Natural killer cell (primary cell): Measurements from ENCODE around the gene IQSEC1. TPM values are rescaled to one million over a fixed set of nuclear protein-coding genes. Genes with fewer than 3 reads are reported as not detected.
A peak's percentile ranks its signal among the peaks of the same experiment; 100 is the strongest.

ENCODE experiments used
- ATAC-seq, 3 donors: fragments of 150-1000 bp in 2 of 3; fragments of 200-7000 bp in 1 of 3; cut with Tn5 transposase; 1 replicate in 1 of 3; 2 replicates in 2 of 3; pipeline ENCODE4 v1.10.0; 2021; ENCODE audit warnings: mild to moderate bottlenecking in 2 of 3, moderate library complexity in 2 of 3
- DNase-seq, 2 donors: peaks; one replicate each; pipeline versions ENCODE4 v3.0.0 to v3.0.0-alpha.2; 2013 to 2021; ENCODE audit warnings: mixed read lengths in 1 of 2
- H3K27ac ChIP-seq: one replicate; pipeline ENCODE4 v1.5.1; 2013; ENCODE audit warnings: mild to moderate bottlenecking, low read length
- H3K27me3 ChIP-seq: one replicate; pipeline ENCODE4 v1.6.1; 2013; ENCODE audit warnings: low read length; ENCODE audit not compliant: control insufficient read depth, insufficient read depth
- H3K36me3 ChIP-seq: one replicate; pipeline ENCODE4 v1.6.1; 2013; ENCODE audit warnings: low read length; ENCODE audit not compliant: control insufficient read depth, insufficient read depth
- H3K4me1 ChIP-seq: one replicate; pipeline ENCODE4 v1.6.1; 2013; ENCODE audit warnings: low read length; ENCODE audit not compliant: control insufficient read depth, insufficient read depth
- H3K4me3 ChIP-seq: one replicate; pipeline ENCODE4 v1.5.1; 2013; ENCODE audit warnings: low read length
- H3K9me3 ChIP-seq: one replicate; pipeline ENCODE4 v1.6.1; 2013; ENCODE audit warnings: low read length; ENCODE audit not compliant: control insufficient read depth, insufficient read depth
- H3K27ac Mint-ChIP-seq, 2 donors: one replicate each; pipeline ENCODE4 v1.8.0; 2022; ENCODE audit warnings: mild to moderate bottlenecking in 2 of 2, mixed read lengths in 2 of 2, moderate library complexity in 1 of 2
- H3K27me3 Mint-ChIP-seq, 2 donors: one replicate each; pipeline ENCODE4 v1.8.0; 2022; ENCODE audit warnings: low read depth in 2 of 2, mixed read lengths in 2 of 2
- H3K36me3 Mint-ChIP-seq: one replicate; pipeline ENCODE4 v1.8.0; 2022; ENCODE audit warnings: mixed read lengths
- H3K4me1 Mint-ChIP-seq, 2 donors: one replicate each; pipeline ENCODE4 v1.8.0; 2022; ENCODE audit warnings: mixed read lengths in 2 of 2
- H3K4me3 Mint-ChIP-seq: one replicate; pipeline ENCODE4 v1.8.0; 2022; ENCODE audit warnings: mild to moderate bottlenecking, moderate library complexity, mixed read lengths
- H3K9me3 Mint-ChIP-seq, 2 donors: one replicate each; pipeline ENCODE4 v1.8.0; 2022; ENCODE audit warnings: mixed read lengths in 2 of 2
- CTCF ChIP-seq: fragments of 200-600 bp; IDR thresholded peaks from one replicate; pipeline ENCODE4 v1.8.0; 2022; ENCODE audit warnings: antibody characterized with exemption
- WGBS: methylation state at CpG from one replicate; pipeline ENCODE4 v1.1.7; 2013; ENCODE audit warnings: missing lambda C conversion rate; ENCODE audit not compliant: insufficient coverage; 5-methylcytosine and 5-hydroxymethylcytosine counted together
- intact Hi-C: fragments of 100-400 bp; cut with micrococcal nuclease; formaldehyde crosslinking; loops from one replicate; pipeline ENCODE4 v1.14.2; 2022
- total RNA-seq, 4 donors: library from RNA; stranded (reverse); fragments of 120-200 nt in 1 of 4; gene quantifications; one replicate each; pipeline versions ENCODE4 v1.2.3 to v1.2.4, GENCODE V29; 2013 to 2022

The IQSEC1 gene
- total RNA-seq, 3 donors from 2014 or later (not counting 1 experiment from before 2014, with no cell fraction given): 124 to 189 (median 138) TPM

- no peak for ATAC-seq
- DNase-seq: no peak
- Histone ChIP-seq H3K36me3 (no peaks in the 10 kb centered on the region), H3K9me3 (no peaks in the 10 kb centered on the region), H3K4me3 (no peak overlapping the region), H3K4me1 (peaks cover 64% of the 10 kb centered on the region), H3K27ac (no peak overlapping the region), H3K27me3 (no peaks in the 10 kb centered on the region)
- Mint-ChIP-seq H3K27me3 (no peaks in the 10 kb centered on the region), H3K27ac (peak overlapping the region; percentile 93 to 94), H3K4me1 (peaks cover 58 to 62% of the 10 kb centered on the region in 2 donors), H3K9me3 (no peaks in the 10 kb centered on the region), H3K36me3 (no peaks in the 10 kb centered on the region), H3K4me3 (no peak overlapping the region)
- 95% methylated on average over 4 of the region's 4 CpGs for WGBS
- no peak for TF ChIP-seq CTCF
- intact Hi-C loops: loop anchor here (2.0 kb wide), 2 partner anchors 27 to 51 kb away; no protein-coding TSS in a partner anchor
These were observed 5.5 kb downstream of the IQSEC1 start for GRCh38 chr3:13067778-13068177.

GRCh38 chr3:13066834-13067233 lies 6.4 kb downstream of the IQSEC1 start:
- Histone ChIP-seq H3K27ac (no peak overlapping the region), H3K9me3 (no peaks in the 10 kb centered on the region), H3K36me3 (peaks cover 2% of the 10 kb centered on the region), H3K4me3 (no peak overlapping the region), H3K4me1 (peaks cover 55% of the 10 kb centered on the region), H3K27me3 (no peaks in the 10 kb centered on the region)
- TF ChIP-seq CTCF: no peak
- no peak for ATAC-seq
- Mint-ChIP-seq H3K27ac (peak overlapping the region; percentile 87 to 93), H3K4me1 (peaks cover 56 to 58% of the 10 kb centered on the region in 2 donors), H3K36me3 (no peaks in the 10 kb centered on the region), H3K9me3 (no peaks in the 10 kb centered on the region), H3K4me3 (no peak overlapping the region), H3K27me3 (no peaks in the 10 kb centered on the region)
- WGBS: 94% methylated on average over 4 of the region's 4 CpGs
- intact Hi-C loops: no loop called here
- DNase-seq: no peak

- H3K9me3 Mint-ChIP-seq: no peaks in the 10 kb centered on the region
- Histone ChIP-seq H3K9me3 (no peaks in the 10 kb centered on the region), H3K4me3 (no peak overlapping the region), H3K27ac (peak overlapping the region; percentile 45), H3K36me3 (peaks cover 4% of the 10 kb centered on the region), H3K4me1 (peaks cover 49% of the 10 kb centered on the region), H3K27me3 (no peaks in the 10 kb centered on the region)
- intact Hi-C loops: no loop called here
- H3K27me3 Mint-ChIP-seq: no peaks in the 10 kb centered on the region
- H3K4me3 Mint-ChIP-seq: peak overlapping the region; percentile 47
- TF ChIP-seq CTCF: no peak
- WGBS: 50% methylated on average over 11 of the region's 11 CpGs
- peak overlapping the region; percentile 87 to 93 for H3K27ac Mint-ChIP-seq
- no peak for DNase-seq
- peaks cover 54 to 58% of the 10 kb centered on the region in 2 donors for H3K4me1 Mint-ChIP-seq
- no peak for ATAC-seq
- H3K36me3 Mint-ChIP-seq: no peaks in the 10 kb centered on the region
These were observed 7.0 kb downstream of the IQSEC1 start for GRCh38 chr3:13066236-13066635.

- Histone ChIP-seq H3K4me3 (no peak overlapping the region), H3K4me1 (peaks cover 44% of the 10 kb centered on the region), H3K27ac (no peak overlapping the region), H3K27me3 (no peaks in the 10 kb centered on the region), H3K36me3 (peaks cover 4% of the 10 kb centered on the region), H3K9me3 (no peaks in the 10 kb centered on the region)
- ATAC-seq: no peak
- H3K27me3 Mint-ChIP-seq: no peaks in the 10 kb centered on the region
- H3K27ac Mint-ChIP-seq: peak overlapping the region; percentile 87 to 93
- no peaks in the 10 kb centered on the region for H3K36me3 Mint-ChIP-seq
- peak overlapping the region; percentile 47 for H3K4me3 Mint-ChIP-seq
- intact Hi-C loops: no loop called here
- no peak for TF ChIP-seq CTCF
- H3K4me1 Mint-ChIP-seq: peaks cover 53 to 57% of the 10 kb centered on the region in 2 donors
- DNase-seq: no peak
- 86% methylated on average over 4 of the region's 4 CpGs for WGBS
- no peaks in the 10 kb centered on the region for H3K9me3 Mint-ChIP-seq
These were observed 7.5 kb downstream of the IQSEC1 start for GRCh38 chr3:13065727-13066126.
